Esophagus (tissue), 2 donors: ENCODE measurements around the gene EEFSEC. TPM values are rescaled to one million over a fixed set of nuclear protein-coding genes. Genes with fewer than 3 reads are reported as not detected.

ENCODE experiments used
- H3K27ac ChIP-seq, 2 donors: one replicate each; pipeline ENCODE4 v1.5.1; 2013; ENCODE audit warnings: low read depth in 2 of 2, mild to moderate bottlenecking in 2 of 2, inconsistent platforms in 1 of 2, low read length in 1 of 2, moderate library complexity in 1 of 2
- H3K27me3 ChIP-seq, 2 donors: one replicate each; pipeline ENCODE4 v1.6.1; 2013; ENCODE audit warnings: low read length in 2 of 2, control low read depth in 1 of 2, mild to moderate bottlenecking in 1 of 2; ENCODE audit not compliant: insufficient read depth in 2 of 2, control insufficient read depth in 1 of 2
- H3K36me3 ChIP-seq, 2 donors: one replicate each; pipeline ENCODE4 v1.6.1; 2013; ENCODE audit warnings: low read length in 1 of 2; ENCODE audit not compliant: control insufficient read depth in 2 of 2, insufficient read depth in 2 of 2
- H3K4me1 ChIP-seq, 2 donors: one replicate each; pipeline ENCODE4 v1.6.1; 2013; ENCODE audit warnings: low read length in 1 of 2; ENCODE audit not compliant: control insufficient read depth in 2 of 2, insufficient read depth in 2 of 2
- H3K4me3 ChIP-seq, 2 donors: one replicate each; pipeline ENCODE4 v1.5.1; 2013; ENCODE audit warnings: low read length in 2 of 2, mild to moderate bottlenecking in 2 of 2, low read depth in 1 of 2, moderate library complexity in 1 of 2
- H3K9me3 ChIP-seq, 2 donors: one replicate each; pipeline ENCODE4 v1.6.1; 2013; ENCODE audit warnings: mild to moderate bottlenecking in 2 of 2, low read depth in 1 of 2, low read length in 1 of 2, moderate library complexity in 1 of 2; ENCODE audit not compliant: control insufficient read depth in 2 of 2, insufficient read depth in 1 of 2
- WGBS, 2 donors: extraction: QIAGEN DNeasy Blood & Tissue Kit; methylation state at CpG; one replicate each; pipeline ENCODE4 v1.1.7; 2013; 5-methylcytosine and 5-hydroxymethylcytosine counted together
- polyA plus RNA-seq, 2 donors: library from polyadenylated mRNA; stranded (reverse); fragments of 200-250 nt; gene quantifications; one replicate each; pipeline ENCODE4 v1.2.3, GENCODE V29; 2013
- donor health status: healthy with polysubstance abuse.
- donor health status: Bipolar disorder and iron deficiency.

EEFSEC gene
- polyA plus RNA-seq, 2 donors = 6.1 to 10.0 TPM

- Histone ChIP-seq H3K27me3 (no peaks in the 10 kb centered on the region), H3K9me3 (no peaks in the 10 kb centered on the region), H3K27ac (no peak overlapping the region), H3K4me1 (peaks cover 2 to 15% of the 10 kb centered on the region in 2 donors), H3K4me3 (no peak overlapping the region), H3K36me3 (no peaks in the 10 kb centered on the region)
- WGBS, 2 donors = 71 to 76% methylated on average over 11 of the region's 11 CpGs
These were observed 232.0 kb downstream of the EEFSEC start for GRCh38 chr3:128385080-128385832.

DNA sequence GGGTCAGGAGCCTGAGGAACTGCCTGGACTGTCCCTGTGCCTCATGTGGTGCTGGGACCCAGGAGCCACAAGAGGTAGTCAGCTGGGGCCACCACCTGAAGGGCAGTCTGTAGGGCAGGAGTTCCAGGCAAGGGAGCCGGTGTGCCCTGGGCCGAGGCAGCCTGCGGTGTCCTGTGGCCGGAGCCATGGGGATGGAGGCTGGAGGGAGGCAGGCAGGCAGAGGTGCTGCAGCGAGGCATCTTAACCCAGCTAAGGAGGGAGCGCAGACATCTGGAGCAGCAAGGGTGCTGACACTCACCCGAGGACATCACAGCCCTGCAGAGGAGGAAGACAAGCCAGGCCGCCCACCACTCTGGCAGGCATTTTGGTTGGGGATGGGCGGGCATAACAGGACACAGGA lies 235.7 kb downstream of the EEFSEC start:
- Histone ChIP-seq H3K4me3 (no peak overlapping the region), H3K27me3 (no peaks in the 10 kb centered on the region), H3K4me1 (peaks cover 2 to 7% of the 10 kb centered on the region in 2 donors), H3K36me3 (no peaks in the 10 kb centered on the region), H3K9me3 (no peaks in the 10 kb centered on the region), H3K27ac (no peak overlapping the region)
- 96 to 97% methylated on average over 9 of the region's 9 CpGs for WGBS, 2 donors

GRCh38 chr3:128390867-128391266 lies 237.6 kb downstream of the EEFSEC start:
- Histone ChIP-seq H3K4me3 (no peak overlapping the region), H3K27me3 (no peaks in the 10 kb centered on the region), H3K36me3 (no peaks in the 10 kb centered on the region), H3K4me1 (peaks cover 0 to 5% of the 10 kb centered on the region in 2 donors), H3K27ac (no peak overlapping the region), H3K9me3 (no peaks in the 10 kb centered on the region)
- 90 to 91% methylated on average over 9 of the region's 9 CpGs for WGBS, 2 donors

- WGBS, 2 donors = 90 to 93% methylated on average over 7 of the region's 7 CpGs
- Histone ChIP-seq H3K36me3 (no peaks in the 10 kb centered on the region), H3K9me3 (no peaks in the 10 kb centered on the region), H3K27me3 (no peaks in the 10 kb centered on the region), H3K4me1 (peaks cover 0 to 5% of the 10 kb centered on the region in 2 donors), H3K27ac (no peak overlapping the region), H3K4me3 (no peak overlapping the region)
These were observed 238.7 kb downstream of the EEFSEC start for GRCh38 chr3:128392021-128392420.

DNA sequence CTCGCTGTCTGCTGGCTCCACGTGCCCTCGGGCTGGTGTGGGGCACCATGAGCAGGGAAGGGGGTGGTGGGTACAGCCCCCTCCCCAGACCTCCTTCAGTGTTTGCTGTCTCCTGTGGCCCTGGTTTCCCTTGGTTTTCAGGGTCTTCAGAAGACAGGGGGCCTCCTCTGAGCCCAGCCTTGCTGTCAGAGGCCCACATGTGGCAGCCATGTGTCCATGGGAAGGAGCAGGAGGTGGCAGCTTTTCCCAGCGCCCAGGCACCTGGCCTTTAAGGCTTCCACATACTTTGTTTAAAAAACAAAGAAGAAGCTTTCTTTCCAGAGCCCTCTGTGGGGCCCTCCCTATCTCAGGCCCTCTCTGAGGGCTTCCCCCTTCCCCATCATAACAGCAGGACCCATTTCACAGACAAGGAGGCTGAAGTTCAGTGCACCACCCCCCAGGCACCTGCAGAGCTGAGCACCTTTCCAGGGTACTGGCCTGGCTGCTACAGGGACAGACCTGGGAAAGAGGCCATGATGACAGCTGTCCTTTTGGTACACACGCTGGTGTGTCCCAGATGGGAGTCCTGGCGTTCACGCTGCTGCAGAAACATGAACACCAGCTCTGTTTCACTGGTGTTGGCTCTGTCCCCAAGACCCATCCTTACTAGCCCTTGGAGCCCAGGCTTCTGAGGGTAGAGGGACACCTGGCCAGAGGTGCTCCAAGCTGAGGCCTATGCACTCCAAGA lies 239.7 kb downstream of the EEFSEC start:
- Histone ChIP-seq H3K27ac (no peak overlapping the region), H3K4me3 (no peak overlapping the region), H3K9me3 (no peaks in the 10 kb centered on the region), H3K36me3 (no peaks in the 10 kb centered on the region), H3K4me1 (peaks cover 0 to 5% of the 10 kb centered on the region in 2 donors), H3K27me3 (no peaks in the 10 kb centered on the region)
- 91 to 92% methylated on average over 7 of the region's 7 CpGs for WGBS, 2 donors

- H3K27ac ChIP-seq = no peak overlapping the region
- no peaks in the 10 kb centered on the region for H3K9me3 ChIP-seq
- H3K4me1 ChIP-seq = peaks cover 0 to under 1% of the 10 kb centered on the region in 2 donors
- peaks cover 0 to 3% of the 10 kb centered on the region in 2 donors for H3K36me3 ChIP-seq
- no peak overlapping the region for H3K4me3 ChIP-seq
- H3K27me3 ChIP-seq = no peaks in the 10 kb centered on the region
- WGBS, 2 donors = 96 to 97% methylated on average over 9 of the region's 9 CpGs
These were observed 240.8 kb downstream of the EEFSEC start for GRCh38 chr3:128394033-128394432.

- Histone ChIP-seq H3K4me1 (no peaks in the 10 kb centered on the region), H3K9me3 (no peaks in the 10 kb centered on the region), H3K4me3 (no peak overlapping the region), H3K27me3 (no peaks in the 10 kb centered on the region), H3K36me3 (peaks cover 0 to 3% of the 10 kb centered on the region in 2 donors), H3K27ac (no peak overlapping the region)
- 90 to 92% methylated on average over 6 of the region's 6 CpGs for WGBS, 2 donors
These were observed 241.8 kb downstream of the EEFSEC start for GRCh38 chr3:128395046-128395445.

GRCh38 chr3:128395500-128396162 lies 242.3 kb downstream of the EEFSEC start:
- Histone ChIP-seq H3K27ac (no peak overlapping the region), H3K27me3 (no peaks in the 10 kb centered on the region), H3K36me3 (peaks cover 0 to 3% of the 10 kb centered on the region in 2 donors), H3K9me3 (no peaks in the 10 kb centered on the region), H3K4me3 (no peak overlapping the region), H3K4me1 (no peaks in the 10 kb centered on the region)
- WGBS, 2 donors = 58 to 73% methylated on average over 9 of the region's 9 CpGs

DNA sequence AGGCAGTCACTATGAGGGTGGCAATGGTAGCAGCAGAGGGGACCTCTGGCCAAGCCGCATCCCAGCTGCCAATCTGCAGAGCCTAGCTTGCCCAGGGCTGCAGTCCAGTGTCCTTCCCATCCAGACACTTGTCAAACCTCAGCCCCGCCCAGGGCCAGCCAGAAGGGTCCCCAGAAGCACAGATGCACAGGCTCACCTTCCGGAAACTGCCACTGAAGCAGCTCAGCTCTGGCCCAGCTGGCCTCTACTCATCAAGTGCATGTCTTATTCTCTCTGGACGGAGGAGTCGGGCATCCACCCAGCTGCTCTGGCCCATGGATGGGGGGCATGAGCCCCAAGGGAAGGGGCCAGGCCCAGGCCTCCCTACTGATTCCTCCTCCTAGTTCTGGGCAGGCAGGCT lies 244.2 kb downstream of the EEFSEC start:
- H3K27ac ChIP-seq = no peak overlapping the region
- peaks cover 0 to 3% of the 10 kb centered on the region in 2 donors for H3K36me3 ChIP-seq
- H3K4me3 ChIP-seq = no peak overlapping the region
- H3K4me1 ChIP-seq = no peaks in the 10 kb centered on the region
- H3K9me3 ChIP-seq = no peaks in the 10 kb centered on the region
- 94 to 96% methylated on average over 5 of the region's 5 CpGs for WGBS, 2 donors
- H3K27me3 ChIP-seq = no peaks in the 10 kb centered on the region
